Vagina (tissue), 2 donors: Measurements from ENCODE around the gene CLEC2L. TPM values are rescaled to one million over a fixed set of nuclear protein-coding genes. Genes with fewer than 3 reads are reported as not detected.

ENCODE experiments used
- DNase-seq, 2 donors: peaks; one replicate each; pipeline ENCODE4 v3.0.0-alpha.2; 2017; ENCODE audit errors: extremely low spot score in 2 of 2
- H3K27ac ChIP-seq: fragments of 200-600 bp; sonication (generic); one replicate; pipeline ENCODE4 v1.5.1; 2019
- H3K27me3 ChIP-seq: fragments of 200-600 bp; sonication (generic); one replicate; pipeline ENCODE4 v1.5.1; 2019
- H3K36me3 ChIP-seq, 2 donors: fragments of 200-600 bp; sonication (generic); one replicate each; pipeline ENCODE4 v1.5.1; 2017 to 2019
- H3K4me1 ChIP-seq: fragments of 200-600 bp; sonication (generic); one replicate; pipeline ENCODE4 v1.5.1; 2019
- H3K4me3 ChIP-seq, 2 donors: fragments of 200-600 bp; sonication (generic); 1 replicate in 1 of 2; 2 replicates in 1 of 2; pipeline ENCODE4 v1.5.1; 2016 to 2019
- H3K9me3 ChIP-seq: fragments of 200-600 bp; sonication (generic); one replicate; pipeline ENCODE4 v1.5.1; 2019
- CTCF ChIP-seq, 3 experiments: fragments of 450-650 bp in 2 of 3; fragments of 200-600 bp in 1 of 3; sonication (generic) in 1 of 3; IDR thresholded peaks; one replicate each; pipeline ENCODE4 v1.5.1; 2017 to 2019; ENCODE audit warnings: antibody characterized with exemption in 3 of 3, mild to moderate bottlenecking in 2 of 3, moderate library complexity in 2 of 3
- POLR2A ChIP-seq, 2 donors: fragments of 450-650 bp; IDR thresholded peaks; one replicate each; pipeline ENCODE4 v1.6.1; 2017; ENCODE audit warnings: antibody characterized with exemption in 2 of 2, mild to moderate bottlenecking in 2 of 2, moderate library complexity in 2 of 2
- POLR2AphosphoS5 ChIP-seq, 2 donors: sonication (generic); formaldehyde crosslinking; IDR thresholded peaks; one replicate each; pipeline ENCODE4 v1.9.0; 2017; ENCODE audit warnings: antibody characterized with exemption in 2 of 2, mild to moderate bottlenecking in 2 of 2, low read depth in 1 of 2; ENCODE audit not compliant: insufficient read depth in 1 of 2
- intact Hi-C: fragments of 100-400 bp; cut with DNase I; formaldehyde crosslinking; loops from one replicate; pipeline ENCODE4 v1.15.1; 2023
- total RNA-seq: library from RNA; depleted of rRNA; stranded (reverse); fragments of >200 nt; gene quantifications from one replicate; pipeline ENCODE4 v1.2.3, GENCODE V29; 2016

CLEC2L gene
- total RNA-seq, 1 donor from 2014 or later: not detected

GRCh38 chr7:139500770-139501138 is 22.7 kb upstream of the CLEC2L start:
- H3K4me1 ChIP-seq: peaks cover 9% of the 10 kb centered on the region
- intact Hi-C loops: loop anchor here (5.0 kb wide), 1 partner anchor 507 kb away; no protein-coding TSS in a partner anchor
- no peaks in the 10 kb centered on the region for H3K27me3 ChIP-seq
- H3K36me3 ChIP-seq: no peaks in the 10 kb centered on the region
- no peak for TF ChIP-seq CTCF (IDR thresholded peaks at IDR 0.05)
- no peak for TF ChIP-seq POLR2AphosphoS5 (IDR thresholded peaks at IDR 0.05; ENCODE audit: insufficient read depth in 1 of 2, low read depth in 1 of 2)
- no peak for TF ChIP-seq POLR2A (IDR thresholded peaks at IDR 0.05)
- no peaks in the 10 kb centered on the region for H3K9me3 ChIP-seq
- no peak for DNase-seq
- no peak overlapping the region for H3K27ac ChIP-seq
- H3K4me3 ChIP-seq: no peak overlapping the region

- no peak overlapping the region for H3K27ac ChIP-seq
- no peak for DNase-seq
- H3K36me3 ChIP-seq: no peaks in the 10 kb centered on the region
- no peaks in the 10 kb centered on the region for H3K9me3 ChIP-seq
- H3K27me3 ChIP-seq: no peaks in the 10 kb centered on the region
- no peak for TF ChIP-seq POLR2A (IDR thresholded peaks at IDR 0.05)
- TF ChIP-seq CTCF (IDR thresholded peaks at IDR 0.05): no peak
- no peak for TF ChIP-seq POLR2AphosphoS5 (IDR thresholded peaks at IDR 0.05; ENCODE audit: insufficient read depth in 1 of 2, low read depth in 1 of 2)
- intact Hi-C loops: loop anchor here (5.0 kb wide), 1 partner anchor 505 kb away; no protein-coding TSS in a partner anchor
- peaks cover 9% of the 10 kb centered on the region for H3K4me1 ChIP-seq
- H3K4me3 ChIP-seq: no peak overlapping the region
Measured at GRCh38 chr7:139502226-139502625, 21.3 kb upstream of the CLEC2L start.

GRCh38 chr7:139505563-139505962 is 17.9 kb upstream of the CLEC2L start:
- intact Hi-C loops: no loop called here
- no peaks in the 10 kb centered on the region for H3K9me3 ChIP-seq
- H3K27me3 ChIP-seq: no peaks in the 10 kb centered on the region

GRCh38 chr7:139509535-139509934 is 13.9 kb upstream of the CLEC2L start:
- no peak overlapping the region for H3K27ac ChIP-seq
- H3K4me1 ChIP-seq: no peaks in the 10 kb centered on the region
- DNase-seq: no peak
- intact Hi-C loops: no loop called here
- no peaks in the 10 kb centered on the region for H3K36me3 ChIP-seq
- H3K27me3 ChIP-seq: no peaks in the 10 kb centered on the region
- no peaks in the 10 kb centered on the region for H3K9me3 ChIP-seq
- TF ChIP-seq POLR2A (IDR thresholded peaks at IDR 0.05) (no peak), CTCF (IDR thresholded peaks at IDR 0.05) (no peak), POLR2AphosphoS5 (IDR thresholded peaks at IDR 0.05; ENCODE audit: insufficient read depth in 1 of 2, low read depth in 1 of 2) (no peak)
- H3K4me3 ChIP-seq: no peak overlapping the region

More at GRCh38 chr7:139505563-139505962, 17.9 kb upstream of the CLEC2L start:
- TF ChIP-seq POLR2AphosphoS5 (IDR thresholded peaks at IDR 0.05; ENCODE audit: insufficient read depth in 1 of 2, low read depth in 1 of 2) (no peak), CTCF (IDR thresholded peaks at IDR 0.05) (no peak), POLR2A (IDR thresholded peaks at IDR 0.05) (no peak)
- H3K4me3 ChIP-seq: no peak overlapping the region
- H3K4me1 ChIP-seq: no peaks in the 10 kb centered on the region
- H3K27ac ChIP-seq: no peak overlapping the region
- no peaks in the 10 kb centered on the region for H3K36me3 ChIP-seq
- no peak for DNase-seq

GRCh38 chr7:139511315-139511714 is 12.2 kb upstream of the CLEC2L start:
- Histone ChIP-seq H3K27ac (no peak overlapping the region), H3K4me1 (no peaks in the 10 kb centered on the region), H3K36me3 (no peaks in the 10 kb centered on the region), H3K27me3 (no peaks in the 10 kb centered on the region), H3K4me3 (no peak overlapping the region), H3K9me3 (no peaks in the 10 kb centered on the region)
- TF ChIP-seq CTCF (IDR thresholded peaks at IDR 0.05): no peak
- no peak for TF ChIP-seq POLR2AphosphoS5 (IDR thresholded peaks at IDR 0.05; ENCODE audit: insufficient read depth in 1 of 2, low read depth in 1 of 2)
- no peak for TF ChIP-seq POLR2A (IDR thresholded peaks at IDR 0.05)
- no peak for DNase-seq
- intact Hi-C loops: no loop called here
